ENCODE results near the gene LGI2.
"Not testable (repeated sequence)": the region's sequence is repeated elsewhere in the genome, so short reads cannot be mapped to it uniquely, and the experiment has no call there.

Gene LGI2

GRCh38 chr4:25033526-25033925 is 2.8 kb upstream of the LGI2 start:
- no peak for DNase-seq

GRCh38 chr4:25032126-25032525 is 1.4 kb upstream of the LGI2 start:
- DNase-seq, result no peak

GRCh38 chr4:25031077-25031621 is 403 bp upstream of the LGI2 start:
- peak; percentile 31 for DNase-seq

- no peak for DNase-seq
Measured at GRCh38 chr4:25029479-25030276, 1.1 kb downstream of the LGI2 start.

GRCh38 chr4:25028851-25029250 is 1.9 kb downstream of the LGI2 start:
- no peak for DNase-seq

- DNase-seq, result no peak
Measured at GRCh38 chr4:25022766-25023165, 8.0 kb downstream of the LGI2 start.

GRCh38 chr4:25021216-25021615 is 9.5 kb downstream of the LGI2 start:
- DNase-seq, result peak; percentile 28

- DNase-seq, result peak; percentile 79
Measured at GRCh38 chr4:25020236-25020635, 10.5 kb downstream of the LGI2 start.

- no peak for DNase-seq
Measured at GRCh38 chr4:25019501-25019900, 11.2 kb downstream of the LGI2 start.

- DNase-seq, result peak; percentile 15
Measured at GRCh38 chr4:25015012-25015411, 15.7 kb downstream of the LGI2 start.

GRCh38 chr4:25014662-25014983 is 16.1 kb downstream of the LGI2 start:
- not testable (repeated sequence) for DNase-seq

- no peak for DNase-seq
Measured at GRCh38 chr4:25013756-25014661, 16.7 kb downstream of the LGI2 start.

- no peak for DNase-seq
Measured at GRCh38 chr4:25012655-25013054, 18.1 kb downstream of the LGI2 start.

GRCh38 chr4:25011135-25011866 is 19.4 kb downstream of the LGI2 start:
- no peak for DNase-seq

GRCh38 chr4:25007598-25007997 is 23.1 kb downstream of the LGI2 start:
- DNase-seq, result no peak

GRCh38 chr4:25002681-25003080 is 28.1 kb downstream of the LGI2 start:
- peak; percentile 62 for DNase-seq

- DNase-seq, result no peak
Measured at GRCh38 chr4:25001509-25001908, 29.2 kb downstream of the LGI2 start.

GRCh38 chr4:25000639-25001038 is 30.1 kb downstream of the LGI2 start:
- DNase-seq, result no peak

- DNase-seq, result peak; percentile 47
Measured at GRCh38 chr4:24999392-25000089, 31.2 kb downstream of the LGI2 start.

GRCh38 chr4:24995346-24995919 is 35.3 kb downstream of the LGI2 start:
- DNase-seq, result no peak

- DNase-seq, result no peak
Measured at GRCh38 chr4:24993551-24994080, 37.1 kb downstream of the LGI2 start.

GRCh38 chr4:24992968-24993367 is 37.8 kb downstream of the LGI2 start:
- DNase-seq, result no peak

Measured in fibroblast of skin of right biceps (primary cell).